BLaER1 treated with 17β-estradiol and CSF1 and Interleukin-3, amounts not matched to agents 10 nM and 100 nM (cell line): ENCODE measurements around the gene NEK6.

Source experiments
- H3K27ac ChIP-seq, 11 experiments: shearing (Covaris generic); formaldehyde crosslinking; 2 replicates each; pipeline ENCODE4 v1.8.1; 2022
- H3K27me3 ChIP-seq, 11 experiments: shearing (Covaris generic); formaldehyde crosslinking; 2 replicates each; pipeline ENCODE4 v1.8.1; 2022
- H3K36me3 ChIP-seq, 11 experiments: shearing (Covaris generic); formaldehyde crosslinking; 2 replicates each; pipeline ENCODE4 v1.8.1; 2022
- H3K4me1 ChIP-seq, 10 experiments: shearing (Covaris generic); formaldehyde crosslinking; 2 replicates each; pipeline ENCODE4 v1.8.1; 2022
- H3K4me2 ChIP-seq, 11 experiments: shearing (Covaris generic); formaldehyde crosslinking; 2 replicates each; pipeline ENCODE4 v1.8.1; 2022
- H3K4me3 ChIP-seq, 10 experiments: shearing (Covaris generic); formaldehyde crosslinking; 2 replicates each; pipeline ENCODE4 v1.8.1; 2022
- H3K9ac ChIP-seq, 11 experiments: shearing (Covaris generic); formaldehyde crosslinking; 2 replicates each; pipeline ENCODE4 v1.8.1; 2022
- H3K9me3 ChIP-seq, 11 experiments: shearing (Covaris generic); formaldehyde crosslinking; replicated peaks in 1 of 11; 2 replicates each; pipeline ENCODE4 v1.8.1; 2022
- H4K20me1 ChIP-seq, 11 experiments: shearing (Covaris generic); formaldehyde crosslinking; 2 replicates each; pipeline ENCODE4 v1.8.1; 2022
- Cebpa-rat ChIP-seq, 11 experiments: shearing (Covaris generic); IDR thresholded peaks; 2 replicates each; pipeline ENCODE4 v1.8.1; 2022

Gene NEK6

GRCh38 chr9:124395826-124396225, 138.1 kb downstream of the NEK6 start:
- Histone ChIP-seq H3K36me3 (peaks cover 76 to 98% (median 86%) of the 10 kb centered on the region in 11 experiments), H3K4me1 (peaks cover 0 to 29% (median 13%) of the 10 kb centered on the region in 10 experiments; a peak in 12 of 20 replicates), H3K9ac (no peak overlapping the region), H3K4me3 (no peak overlapping the region), H4K20me1 (peaks cover 92 to 100% (median 100%) of the 10 kb centered on the region in 11 experiments), H3K4me2 (no peak overlapping the region), H3K27ac (no peak overlapping the region), H3K9me3 (no peaks in the 10 kb centered on the region), H3K27me3 (no peaks in the 10 kb centered on the region)
- TF ChIP-seq Cebpa-rat (IDR thresholded peaks at IDR 0.05): no peak

- Histone ChIP-seq H3K9me3 (no peaks in the 10 kb centered on the region), H3K27me3 (no peaks in the 10 kb centered on the region), H3K27ac (no peak overlapping the region), H3K9ac (no peak overlapping the region), H4K20me1 (peaks cover 94 to 100% (median 100%) of the 10 kb centered on the region in 11 experiments), H3K4me2 (no peak overlapping the region), H3K4me1 (peaks cover 0 to 23% (median 13%) of the 10 kb centered on the region in 10 experiments; a peak in 12 of 20 replicates), H3K4me3 (no peak overlapping the region), H3K36me3 (peaks cover 85 to 99% (median 95%) of the 10 kb centered on the region in 11 experiments)
- no peak for TF ChIP-seq Cebpa-rat (IDR thresholded peaks at IDR 0.05)
Measured at GRCh38 chr9:124398191-124398935, 140.6 kb downstream of the NEK6 start.

GRCh38 chr9:124399323-124399967, 141.7 kb downstream of the NEK6 start:
- Histone ChIP-seq H3K27me3 (no peaks in the 10 kb centered on the region), H3K9me3 (no peaks in the 10 kb centered on the region), H3K4me3 (no peak overlapping the region), H3K36me3 (peaks cover 89 to 99% (median 97%) of the 10 kb centered on the region in 11 experiments), H3K27ac (no peak overlapping the region), H3K4me1 (peaks cover 0 to 19% (median 10%) of the 10 kb centered on the region in 10 experiments; a peak in 11 of 20 replicates), H4K20me1 (peaks cover 87 to 100% (median 100%) of the 10 kb centered on the region in 11 experiments), H3K9ac (peak overlapping the region in 2 of 11 experiments; percentile 10 to 24; a peak in 1 of 22 replicates), H3K4me2 (no peak overlapping the region)
- TF ChIP-seq Cebpa-rat (IDR thresholded peaks at IDR 0.05): no peak

- TF ChIP-seq Cebpa-rat (IDR thresholded peaks at IDR 0.05): no peak
- no peak overlapping the region for H3K27ac ChIP-seq
- H3K27me3 ChIP-seq: no peaks in the 10 kb centered on the region
- H3K9ac ChIP-seq: 0 out of 22 replicates have a peak overlapping the region, but pooled peaks of 1 of the 11 experiments have one; percentile 24
- H3K9me3 ChIP-seq: no peaks in the 10 kb centered on the region
- H3K36me3 ChIP-seq: peaks cover 89 to 100% (median 98%) of the 10 kb centered on the region in 11 experiments
- no peak overlapping the region for H3K4me2 ChIP-seq
- peaks cover 81 to 100% (median 96%) of the 10 kb centered on the region in 11 experiments for H4K20me1 ChIP-seq
- no peak overlapping the region for H3K4me3 ChIP-seq
- peaks cover 0 to 14% (median 9%) of the 10 kb centered on the region in 10 experiments; a peak in 9 of 20 replicates for H3K4me1 ChIP-seq
Measured at GRCh38 chr9:124399968-124400940, 142.5 kb downstream of the NEK6 start.
